CD14-positive monocyte (primary cell): ENCODE data around the gene MRPS14. TPM values are rescaled to one million over a fixed set of nuclear protein-coding genes. Genes with fewer than 3 reads are reported as not detected.
A peak's percentile ranks its signal among the peaks of the same experiment; 100 is the strongest.

ENCODE experiments used
- DNase-seq, 3 donors: peaks; one replicate each; pipeline ENCODE4 v3.0.0-alpha.2; 2011 to 2022
- H2AFZ ChIP-seq: 2 replicates; pipeline ENCODE4 v1.6.0; 2012; ENCODE audit warnings: mild to moderate bottlenecking, low read depth, low read length, inconsistent platforms; ENCODE audit not compliant: insufficient read depth, poor library complexity, severe bottlenecking
- H3K27ac ChIP-seq, 2 donors: 1 replicate in 1 of 2; 2 replicates in 1 of 2; pipeline ENCODE4 v1.5.1; 2012 to 2013; ENCODE audit warnings: low read length in 2 of 2, control low read depth in 1 of 2, inconsistent platforms in 1 of 2, low read depth in 1 of 2, mild to moderate bottlenecking in 1 of 2
- H3K27me3 ChIP-seq, 2 donors: one replicate each; pipeline versions ENCODE4 v1.6.0 to v1.6.1; 2011 to 2013; ENCODE audit warnings: low read length in 2 of 2; ENCODE audit not compliant: control insufficient read depth in 2 of 2, insufficient read depth in 2 of 2
- H3K36me3 ChIP-seq, 2 donors: replicated peaks in 1 of 2; 1 replicate in 1 of 2; 2 replicates in 1 of 2; pipeline versions ENCODE4 v1.5.1 to v1.6.1; 2012 to 2013; ENCODE audit warnings: low read length in 2 of 2, control low read depth in 1 of 2, inconsistent platforms in 1 of 2, mild to moderate bottlenecking in 1 of 2; ENCODE audit not compliant: insufficient read depth in 2 of 2, control insufficient read depth in 1 of 2
- H3K4me1 ChIP-seq, 2 donors: 1 replicate in 1 of 2; 2 replicates in 1 of 2; pipeline versions ENCODE4 v1.5.1 to v1.6.1; 2012 to 2013; ENCODE audit warnings: low read length in 2 of 2, control low read depth in 1 of 2, inconsistent platforms in 1 of 2, mild to moderate bottlenecking in 1 of 2, moderate library complexity in 1 of 2; ENCODE audit not compliant: insufficient read depth in 2 of 2, control insufficient read depth in 1 of 2
- H3K4me2 ChIP-seq: replicated peaks from 2 replicates; pipeline ENCODE3; 2012; ENCODE audit warnings: low read length, moderate library complexity, mild to moderate bottlenecking; ENCODE audit not compliant: poor library complexity, severe bottlenecking; ENCODE audit errors: extremely low read depth
- H3K4me3 ChIP-seq, 3 experiments: fragments of 200-600 bp in 1 of 3; sonication (generic) in 1 of 3; replicated peaks in 1 of 3; 1 replicate in 2 of 3; 2 replicates in 1 of 3; pipeline ENCODE4 v1.5.1; 2011 to 2013; ENCODE audit warnings: low read length in 3 of 3, mild to moderate bottlenecking in 3 of 3, control low read depth in 2 of 3, low read depth in 2 of 3, inconsistent platforms in 1 of 3, moderate library complexity in 1 of 3
- H3K79me2 ChIP-seq: 2 replicates; pipeline ENCODE4 v1.6.0; 2012; ENCODE audit warnings: mild to moderate bottlenecking, control low read depth, inconsistent platforms, low read length, moderate library complexity; ENCODE audit not compliant: insufficient read depth
- H3K9ac ChIP-seq: 2 replicates; pipeline ENCODE4 v1.6.0; 2017; ENCODE audit warnings: low read length, mild to moderate bottlenecking; ENCODE audit not compliant: insufficient read depth, poor library complexity, severe bottlenecking
- H3K9me3 ChIP-seq, 2 donors: replicated peaks in 1 of 2; 1 replicate in 1 of 2; 2 replicates in 1 of 2; pipeline versions ENCODE4 v1.5.1 to v1.6.1; 2012 to 2013; ENCODE audit warnings: low read length in 2 of 2, control low read depth in 1 of 2; ENCODE audit not compliant: control insufficient read depth in 1 of 2, insufficient read depth in 1 of 2
- H4K20me1 ChIP-seq: 2 replicates; pipeline ENCODE4 v1.6.0; 2012; ENCODE audit warnings: mild to moderate bottlenecking, low read length, control low read depth, moderate library complexity; ENCODE audit not compliant: insufficient read depth
- H3K27ac Mint-ChIP-seq, 7 donors: one replicate each; pipeline ENCODE4 v1.8.0; 2020; ENCODE audit warnings: mild to moderate bottlenecking in 7 of 7, mixed read lengths in 7 of 7, moderate library complexity in 6 of 7, inconsistent platforms in 2 of 7
- H3K27me3 Mint-ChIP-seq, 3 donors: one replicate each; pipeline ENCODE4 v1.8.0; 2021 to 2022; ENCODE audit warnings: low read depth in 3 of 3, mild to moderate bottlenecking in 3 of 3, mixed read lengths in 3 of 3, moderate library complexity in 3 of 3, inconsistent platforms in 1 of 3
- H3K36me3 Mint-ChIP-seq, 2 donors: one replicate each; pipeline ENCODE4 v1.8.0; 2020; ENCODE audit warnings: mixed read lengths in 2 of 2, inconsistent platforms in 1 of 2, mild to moderate bottlenecking in 1 of 2
- H3K4me1 Mint-ChIP-seq: one replicate; pipeline ENCODE4 v1.8.0; 2020; ENCODE audit warnings: mild to moderate bottlenecking, mixed read lengths
- H3K4me3 Mint-ChIP-seq, 2 donors: one replicate each; pipeline ENCODE4 v1.8.0; 2020; ENCODE audit warnings: mild to moderate bottlenecking in 2 of 2, mixed read lengths in 2 of 2, moderate library complexity in 1 of 2
- H3K9me3 Mint-ChIP-seq, 7 donors: one replicate each; pipeline ENCODE4 v1.8.0; 2020 to 2022; ENCODE audit warnings: mixed read lengths in 7 of 7, mild to moderate bottlenecking in 6 of 7, moderate library complexity in 6 of 7, inconsistent platforms in 2 of 7
- CTCF ChIP-seq: fragments of 200-600 bp; IDR thresholded peaks from one replicate; pipeline ENCODE4 v1.8.0; 2022; ENCODE audit warnings: antibody characterized with exemption, mild to moderate bottlenecking
- WGBS: methylation state at CpG from one replicate; pipeline ENCODE4 v1.1.5; 2013; ENCODE audit warnings: missing lambda C conversion rate; ENCODE audit not compliant: insufficient coverage; 5-methylcytosine and 5-hydroxymethylcytosine counted together
- intact Hi-C, 2 donors: fragments of 100-400 bp; cut with micrococcal nuclease; formaldehyde crosslinking; loops; one replicate each; pipeline versions ENCODE4 v1.15.0 to v1.15.1; 2023
- polyA plus RNA-seq, 3 donors: library from polyadenylated mRNA; depleted of rRNA in 1 of 3; unstranded in 2 of 3; stranded (reverse) in 1 of 3; fragments of 300-500 nt in 2 of 3; fragments of >200 nt in 1 of 3; fragmentation: Illumina TruSeq in 2 of 3; gene quantifications; 1 replicate in 2 of 3; 2 replicates in 1 of 3; pipeline ENCODE4 v1.2.3, GENCODE V29; 2012 to 2021

Gene MRPS14
- polyA plus RNA-seq, 3 donors: 5.4 to 53.2 (median 48.1) TPM

- H3K27me3 Mint-ChIP-seq: peaks cover 0 to 3% (median 1%) of the 10 kb centered on the region in 3 donors
Observed at GRCh38 chr1:175034775-175035174, 11.6 kb upstream of the MRPS14 start.

GRCh38 chr1:175033953-175034352 is 10.7 kb upstream of the MRPS14 start:
- intact Hi-C loops: loop anchor here (5.0 to 10.0 kb wide), 4 partner anchors 88 to 291 kb away; no protein-coding TSS in a partner anchor
- Histone ChIP-seq H3K4me3 (no peak overlapping the region), H3K36me3 (no peaks in the 10 kb centered on the region), H4K20me1 (no peaks in the 10 kb centered on the region), H3K4me2 (no peak overlapping the region), H3K79me2 (no peaks in the 10 kb centered on the region), H3K27me3 (no peaks in the 10 kb centered on the region), H3K27ac (no peak overlapping the region), H3K9ac (no peak overlapping the region), H3K4me1 (peaks cover 5 to 16% of the 10 kb centered on the region in 2 donors), H3K9me3 (no peaks in the 10 kb centered on the region), H2AFZ (no peak overlapping the region)
- H3K4me1 Mint-ChIP-seq: peaks cover 28% of the 10 kb centered on the region
- H3K9me3 Mint-ChIP-seq: peaks cover 0 to 2% (median 0%) of the 10 kb centered on the region in 7 donors
- H3K27ac Mint-ChIP-seq: peak overlapping the region in 1 of 7 donors; percentile 32
- 90% methylated on average over 4 of the region's 4 CpGs for WGBS
- H3K27me3 Mint-ChIP-seq: peaks cover 0 to 3% (median 1%) of the 10 kb centered on the region in 3 donors
- TF ChIP-seq CTCF: no peak
- H3K36me3 Mint-ChIP-seq: no peaks in the 10 kb centered on the region
- no peak for DNase-seq
- H3K4me3 Mint-ChIP-seq: no peak overlapping the region

More at GRCh38 chr1:175034775-175035174, 11.6 kb upstream of the MRPS14 start:
- H3K9me3 ChIP-seq: no peaks in the 10 kb centered on the region
- H3K4me2 ChIP-seq: no peak overlapping the region
- DNase-seq: no peak
- H3K9ac ChIP-seq: no peak overlapping the region
- H3K79me2 ChIP-seq: no peaks in the 10 kb centered on the region
- intact Hi-C loops: loop anchor here (5.0 to 10.0 kb wide), 5 partner anchors 88 to 290 kb away; no protein-coding TSS in a partner anchor
- Mint-ChIP-seq H3K27ac (no peak overlapping the region), H3K4me1 (peaks cover 22% of the 10 kb centered on the region), H3K36me3 (no peaks in the 10 kb centered on the region), H3K9me3 (peaks cover 0 to 2% (median 0%) of the 10 kb centered on the region in 7 donors), H3K4me3 (no peak overlapping the region)
- no peak overlapping the region for H3K27ac ChIP-seq
- no peak for TF ChIP-seq CTCF
- no peaks in the 10 kb centered on the region for H3K27me3 ChIP-seq
- no peaks in the 10 kb centered on the region for H3K36me3 ChIP-seq
- no peaks in the 10 kb centered on the region for H4K20me1 ChIP-seq
- no peak overlapping the region for H2AFZ ChIP-seq
- H3K4me3 ChIP-seq: no peak overlapping the region
- H3K4me1 ChIP-seq: peaks cover 0 to 10% of the 10 kb centered on the region in 2 donors
- no CpG with 5 or more reads among the region's 2 CpGs for WGBS
